Activated CD8-positive, alpha-beta memory T cell treated with anti-CD3 and anti-CD28 coated beads, Interleukin-2, amount 50 U/mL, for 4 hours (primary cell): ENCODE results near the gene GOLGA6L9.
"Not testable (repeated sequence)": the region's sequence is repeated elsewhere in the genome, so short reads cannot be mapped to it uniquely, and the experiment has no call there.

Experiments
- DNase-seq: peaks from one replicate; pipeline ENCODE4 v3.0.0-alpha.2; 2020

Gene GOLGA6L9

GRCh38 chr15:82472269-82472982, 42.8 kb downstream of the GOLGA6L9 start:
- DNase-seq = not testable (repeated sequence)

DNA sequence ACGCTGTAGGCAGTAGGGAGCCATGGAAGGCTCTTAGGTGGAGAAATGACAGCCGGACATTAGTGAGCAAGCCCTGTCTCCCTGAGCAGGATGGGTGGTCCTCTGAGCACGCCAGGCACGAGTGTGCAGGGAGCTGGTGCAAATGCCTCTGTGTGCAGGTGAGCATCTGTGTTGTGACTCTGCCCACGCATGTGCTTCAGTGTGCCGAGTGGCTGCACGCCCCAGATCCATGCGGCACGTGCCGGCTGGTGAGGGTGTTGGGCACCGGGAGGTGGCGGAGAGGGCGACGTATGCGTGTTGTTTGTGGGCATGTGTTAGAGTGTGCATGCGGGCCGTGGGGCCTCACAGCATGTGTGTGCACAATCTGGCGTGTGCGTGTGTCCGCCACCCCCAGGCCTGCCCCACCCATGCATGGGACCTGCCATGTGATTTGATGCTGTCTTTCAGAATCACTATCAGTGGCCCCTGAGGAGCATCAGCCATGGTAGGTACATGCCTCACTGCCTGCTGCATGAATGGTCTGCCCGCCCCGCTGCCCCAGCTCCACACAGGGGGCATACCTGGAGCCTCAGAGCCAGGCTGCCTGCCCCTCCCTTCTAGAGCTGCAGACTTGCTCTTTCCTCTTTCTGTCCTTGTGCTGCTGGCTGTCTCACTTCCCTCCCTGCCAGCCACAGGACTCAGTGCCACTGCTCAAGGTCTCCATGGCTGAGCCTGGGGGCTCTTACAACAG, 45.1 kb downstream of the GOLGA6L9 start:
- not testable (repeated sequence) for DNase-seq

- DNase-seq = not testable (repeated sequence)
These were observed 45.8 kb downstream of the GOLGA6L9 start for GRCh38 chr15:82475345-82475967.

GRCh38 chr15:82476697-82477342, 47.2 kb downstream of the GOLGA6L9 start:
- DNase-seq = not testable (repeated sequence)

DNA sequence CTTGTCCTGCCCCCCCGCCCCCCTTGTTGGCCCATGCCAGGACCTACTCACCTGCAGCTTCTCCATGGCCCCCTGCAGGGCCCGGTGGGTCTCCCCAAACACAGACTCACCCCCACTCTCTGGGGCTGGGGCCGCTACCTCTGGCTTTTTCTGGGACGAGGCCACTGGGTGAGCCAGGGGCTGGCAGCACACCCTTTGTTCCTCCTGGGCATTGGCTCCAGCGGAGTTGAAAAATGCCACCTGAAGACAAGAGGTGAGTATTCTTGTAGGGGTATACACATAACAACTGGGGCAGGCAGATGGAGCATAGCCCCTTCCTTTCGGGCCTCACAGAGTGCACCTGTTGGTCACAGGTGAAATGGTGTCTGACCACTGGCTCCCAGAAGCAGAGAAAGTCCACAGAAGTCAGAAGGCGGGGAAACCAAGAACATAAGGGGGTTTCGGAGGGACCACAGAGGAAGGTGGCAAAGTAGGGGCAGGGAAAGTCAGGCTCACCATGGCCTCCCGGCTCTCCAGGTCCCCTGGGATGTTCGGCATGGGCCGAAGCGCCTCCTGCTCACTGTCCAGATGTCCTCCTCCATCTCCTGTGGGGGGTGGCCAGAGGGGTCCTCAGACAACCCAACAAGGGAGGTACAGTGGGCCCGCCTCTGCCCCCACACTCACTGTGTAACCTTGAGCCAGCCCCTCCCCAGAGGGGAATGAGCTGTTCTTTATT, 47.9 kb downstream of the GOLGA6L9 start:
- not testable (repeated sequence) for DNase-seq
